Vagina (tissue), 2 donors: Measurements from ENCODE around the gene A1CF. TPM values are rescaled to one million over a fixed set of nuclear protein-coding genes. Genes with fewer than 3 reads are reported as not detected.
"Not testable (repeated sequence)": the region's sequence is repeated elsewhere in the genome, so short reads cannot be mapped to it uniquely, and the experiment has no call there.

Source experiments
- DNase-seq, 2 donors: peaks; one replicate each; pipeline ENCODE4 v3.0.0-alpha.2; 2017; ENCODE audit errors: extremely low spot score in 2 of 2
- H3K27ac ChIP-seq: fragments of 200-600 bp; sonication (generic); one replicate; pipeline ENCODE4 v1.5.1; 2019
- H3K27me3 ChIP-seq: fragments of 200-600 bp; sonication (generic); one replicate; pipeline ENCODE4 v1.5.1; 2019
- H3K36me3 ChIP-seq, 2 donors: fragments of 200-600 bp; sonication (generic); one replicate each; pipeline ENCODE4 v1.5.1; 2017 to 2019
- H3K4me1 ChIP-seq: fragments of 200-600 bp; sonication (generic); one replicate; pipeline ENCODE4 v1.5.1; 2019
- H3K4me3 ChIP-seq, 2 donors: fragments of 200-600 bp; sonication (generic); 1 replicate in 1 of 2; 2 replicates in 1 of 2; pipeline ENCODE4 v1.5.1; 2016 to 2019
- H3K9me3 ChIP-seq: fragments of 200-600 bp; sonication (generic); one replicate; pipeline ENCODE4 v1.5.1; 2019
- CTCF ChIP-seq, 3 experiments: fragments of 450-650 bp in 2 of 3; fragments of 200-600 bp in 1 of 3; sonication (generic) in 1 of 3; IDR thresholded peaks; one replicate each; pipeline ENCODE4 v1.5.1; 2017 to 2019; ENCODE audit warnings: antibody characterized with exemption in 3 of 3, mild to moderate bottlenecking in 2 of 3, moderate library complexity in 2 of 3
- POLR2A ChIP-seq, 2 donors: fragments of 450-650 bp; IDR thresholded peaks; one replicate each; pipeline ENCODE4 v1.6.1; 2017; ENCODE audit warnings: antibody characterized with exemption in 2 of 2, mild to moderate bottlenecking in 2 of 2, moderate library complexity in 2 of 2
- POLR2AphosphoS5 ChIP-seq, 2 donors: sonication (generic); formaldehyde crosslinking; IDR thresholded peaks; one replicate each; pipeline ENCODE4 v1.9.0; 2017; ENCODE audit warnings: antibody characterized with exemption in 2 of 2, mild to moderate bottlenecking in 2 of 2, low read depth in 1 of 2; ENCODE audit not compliant: insufficient read depth in 1 of 2
- intact Hi-C: fragments of 100-400 bp; cut with DNase I; formaldehyde crosslinking; loops from one replicate; pipeline ENCODE4 v1.15.1; 2023
- total RNA-seq: library from RNA; depleted of rRNA; stranded (reverse); fragments of >200 nt; gene quantifications from one replicate; pipeline ENCODE4 v1.2.3, GENCODE V29; 2016

The A1CF gene
- total RNA-seq, 1 donor from 2014 or later = not detected

GRCh38 chr10:50908366-50908765, 22.9 kb upstream of the A1CF start:
- intact Hi-C loops = no loop called here
- TF ChIP-seq POLR2AphosphoS5 (IDR thresholded peaks at IDR 0.05; ENCODE audit: insufficient read depth in 1 of 2, low read depth in 1 of 2) (no peak), POLR2A (IDR thresholded peaks at IDR 0.05) (no peak), CTCF (IDR thresholded peaks at IDR 0.05) (no peak)
- DNase-seq = no peak

GRCh38 chr10:50905797-50906196, 20.4 kb upstream of the A1CF start:
- H3K27ac ChIP-seq, H3K4me3 ChIP-seq, intact Hi-C loops, H3K27me3 ChIP-seq, H3K4me1 ChIP-seq, DNase-seq, H3K36me3 ChIP-seq, H3K9me3 ChIP-seq: not testable (repeated sequence)

More at GRCh38 chr10:50908366-50908765, 22.9 kb upstream of the A1CF start:
- H3K9me3 ChIP-seq = no peaks in the 10 kb centered on the region
- H3K4me1 ChIP-seq = no peaks in the 10 kb centered on the region
- no peaks in the 10 kb centered on the region for H3K36me3 ChIP-seq
- no peak overlapping the region for H3K4me3 ChIP-seq
- H3K27me3 ChIP-seq = no peaks in the 10 kb centered on the region
- no peak overlapping the region for H3K27ac ChIP-seq

GRCh38 chr10:50896721-50897120, 11.3 kb upstream of the A1CF start:
- DNase-seq = no peak
- TF ChIP-seq POLR2A (IDR thresholded peaks at IDR 0.05) = no peak
- TF ChIP-seq CTCF (IDR thresholded peaks at IDR 0.05) = no peak
- TF ChIP-seq POLR2AphosphoS5 (IDR thresholded peaks at IDR 0.05; ENCODE audit: insufficient read depth in 1 of 2, low read depth in 1 of 2) = no peak
- H3K4me1 ChIP-seq = no peaks in the 10 kb centered on the region
- intact Hi-C loops = no loop called here
- H3K9me3 ChIP-seq = no peaks in the 10 kb centered on the region
- H3K27ac ChIP-seq = no peak overlapping the region
- H3K36me3 ChIP-seq = no peaks in the 10 kb centered on the region
- no peaks in the 10 kb centered on the region for H3K27me3 ChIP-seq
- H3K4me3 ChIP-seq = no peak overlapping the region

GRCh38 chr10:50894312-50894711, 8.9 kb upstream of the A1CF start:
- TF ChIP-seq POLR2A (IDR thresholded peaks at IDR 0.05) (no peak), POLR2AphosphoS5 (IDR thresholded peaks at IDR 0.05; ENCODE audit: insufficient read depth in 1 of 2, low read depth in 1 of 2) (no peak), CTCF (IDR thresholded peaks at IDR 0.05) (no peak)
- Histone ChIP-seq H3K27me3 (no peaks in the 10 kb centered on the region), H3K36me3 (no peaks in the 10 kb centered on the region), H3K4me1 (no peaks in the 10 kb centered on the region), H3K9me3 (no peaks in the 10 kb centered on the region), H3K4me3 (no peak overlapping the region), H3K27ac (no peak overlapping the region)
- DNase-seq = no peak
- intact Hi-C loops = no loop called here

GRCh38 chr10:50892467-50892866, 7.0 kb upstream of the A1CF start:
- TF ChIP-seq CTCF (IDR thresholded peaks at IDR 0.05) = no peak
- TF ChIP-seq POLR2A (IDR thresholded peaks at IDR 0.05) = no peak
- TF ChIP-seq POLR2AphosphoS5 (IDR thresholded peaks at IDR 0.05; ENCODE audit: insufficient read depth in 1 of 2, low read depth in 1 of 2) = no peak
- Histone ChIP-seq H3K36me3 (no peaks in the 10 kb centered on the region), H3K9me3 (no peaks in the 10 kb centered on the region), H3K4me3 (no peak overlapping the region), H3K27me3 (no peaks in the 10 kb centered on the region), H3K4me1 (no peaks in the 10 kb centered on the region), H3K27ac (no peak overlapping the region)
- intact Hi-C loops = no loop called here
- DNase-seq = no peak

GRCh38 chr10:50884302-50884701, 1.1 kb downstream of the A1CF start:
- Histone ChIP-seq H3K36me3 (no peaks in the 10 kb centered on the region), H3K27me3 (no peaks in the 10 kb centered on the region), H3K9me3 (no peaks in the 10 kb centered on the region), H3K4me3 (no peak overlapping the region), H3K4me1 (no peaks in the 10 kb centered on the region), H3K27ac (no peak overlapping the region)
- no peak for DNase-seq
- TF ChIP-seq CTCF (IDR thresholded peaks at IDR 0.05) (no peak), POLR2AphosphoS5 (IDR thresholded peaks at IDR 0.05; ENCODE audit: insufficient read depth in 1 of 2, low read depth in 1 of 2) (no peak), POLR2A (IDR thresholded peaks at IDR 0.05) (no peak)
- intact Hi-C loops = no loop called here
